ENCODE data around the gene DOK3. TPM values are rescaled to one million over a fixed set of nuclear protein-coding genes. Genes with fewer than 3 reads are reported as not detected.
A peak's percentile ranks its signal among the peaks of the same experiment; 100 is the strongest.

DOK3 gene
- polyA plus RNA-seq, 2 of the 4 experiments (the other 2 are of a cell fraction) = 1.3 to 7.1 TPM

- no peaks in the 10 kb centered on the region for H3K9me3 ChIP-seq
- peak within 1 kb of the TSS; percentile 99 for H3K4me3 ChIP-seq
- POLR2A ChIA-PET = interaction anchor here (2.3 kb wide), 1 partner anchor 24 kb away, joined by 9 read pairs; the partner anchor contains the start of gene PDLIM7
- 15% methylated on average over 5 of the region's 69 CpGs for WGBS (ENCODE audit: missing lambda C conversion rate)
- no peak for FAIRE-seq
- H3K4me2 ChIP-seq = peak within 1 kb of the TSS; percentile 99
- H3K4me1 ChIP-seq = peaks cover 58% of the 10 kb centered on the region
- H3K27ac ChIP-seq = peak within 1 kb of the TSS; percentile 97 to 99
- TF ChIP-seq POLR2A (IDR thresholded peaks at IDR 0.05; ENCODE audit: low read length) (peak; percentile 44), FOXS1 (CRISPR knock-in tag; IDR thresholded peaks at IDR 0.05) (no peak), BCL3 (IDR thresholded peaks at IDR 0.05) (0 out of 3 replicates have a peak, but pooled peaks have one; percentile 31), JUN (IDR thresholded peaks at IDR 0.05) (peak; percentile 32 to 65; a peak in 2 of 5 replicates), PHF8 (IDR thresholded peaks at IDR 0.05; ENCODE audit: borderline replicate concordance, low read depth) (peak; percentile 9; the same call in 1 of the 2 replicates)
- DNase-seq (ENCODE audit: low read depth in 1 of 2, low spot score in 1 of 2) = peak; percentile 44 to 57
- peak; percentile 44 to 48 for ATAC-seq
- CTCF ChIA-PET = interaction anchor here (1.5 to 19.7 kb wide), 4 partner anchors 17 to 83 kb away, joined by 4 to 241 read pairs (median 113); no protein-coding TSS in a partner anchor
These were observed 36.1 kb downstream of the DOK3 start, which contains the start of gene DBN1 for GRCh38 chr5:177473443-177474001. TSS of gene DBN1 (minus strand) at chr5:177473634. CDS start at chr5:177473521, 113 bp downstream.

GRCh38 chr5:177472460-177473442, 36.9 kb downstream of the DOK3 start:
- DNase-seq (ENCODE audit: low read depth in 1 of 2, low spot score in 1 of 2) = no peak
- peaks cover 62% of the 10 kb centered on the region for H3K4me1 ChIP-seq

More at GRCh38 chr5:177472460-177473442, 36.9 kb downstream of the DOK3 start:
- H3K4me3 ChIP-seq = peak overlapping the region; percentile 99
- no peak for TF ChIP-seq RNF2 (IDR thresholded peaks at IDR 0.05; ENCODE audit: borderline replicate concordance, low read depth)
- peak; percentile 32; the same call in 1 of the 2 replicates for TF ChIP-seq E2F6 (IDR thresholded peaks at IDR 0.05; ENCODE audit: borderline replicate concordance, low read depth)
- TF ChIP-seq, protein P1, sequence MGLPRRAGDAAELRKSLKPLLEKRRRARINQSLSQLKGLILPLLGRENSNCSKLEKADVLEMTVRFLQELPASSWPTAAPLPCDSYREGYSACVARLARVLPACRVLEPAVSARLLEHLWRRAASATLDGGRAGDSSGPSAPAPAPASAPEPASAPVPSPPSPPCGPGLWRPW (IDR thresholded peaks at IDR 0.05) = no peak
- no peak for TF ChIP-seq BCL3 (IDR thresholded peaks at IDR 0.05)
- TF ChIP-seq FOSL2 (IDR thresholded peaks at IDR 0.05) = no peak
- TF ChIP-seq FOSL2 (CRISPR knock-in tag; IDR thresholded peaks at IDR 0.05) = no peak
- TF ChIP-seq SMC3 (IDR thresholded peaks at IDR 0.05) = no peak
- TF ChIP-seq, protein P2, sequence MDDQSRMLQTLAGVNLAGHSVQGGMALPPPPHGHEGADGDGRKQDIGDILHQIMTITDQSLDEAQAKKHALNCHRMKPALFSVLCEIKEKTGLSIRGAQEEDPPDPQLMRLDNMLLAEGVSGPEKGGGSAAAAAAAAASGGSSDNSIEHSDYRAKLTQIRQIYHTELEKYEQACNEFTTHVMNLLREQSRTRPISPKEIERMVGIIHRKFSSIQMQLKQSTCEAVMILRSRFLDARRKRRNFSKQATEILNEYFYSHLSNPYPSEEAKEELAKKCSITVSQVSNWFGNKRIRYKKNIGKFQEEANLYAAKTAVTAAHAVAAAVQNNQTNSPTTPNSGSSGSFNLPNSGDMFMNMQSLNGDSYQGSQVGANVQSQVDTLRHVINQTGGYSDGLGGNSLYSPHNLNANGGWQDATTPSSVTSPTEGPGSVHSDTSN (IDR thresholded peaks at IDR 0.05) = no peak
- TF ChIP-seq ZC3H11A (IDR thresholded peaks at IDR 0.05) = no peak
- TF ChIP-seq KDM1A (IDR thresholded peaks at IDR 0.05; ENCODE audit: low read depth) = no peak
- TF ChIP-seq MYC (IDR thresholded peaks at IDR 0.05; ENCODE audit: borderline replicate concordance, low read length) = no peak
- no peak for TF ChIP-seq KDM5A (IDR thresholded peaks at IDR 0.05)
- 0 out of 2 replicates have a peak, but pooled peaks have one; percentile 24 for TF ChIP-seq PHF8 (IDR thresholded peaks at IDR 0.05; ENCODE audit: borderline replicate concordance, low read depth)
- no peak for TF ChIP-seq RAD21 (conservative IDR thresholded peaks at IDR 0.05 in 1 of 2, IDR thresholded peaks at IDR 0.05 in 1 of 2)
- TF ChIP-seq JUNB (IDR thresholded peaks at IDR 0.05) = no peak
- peak; percentile 7; the same call in 1 of the 2 replicates for TF ChIP-seq MAX (IDR thresholded peaks at IDR 0.05)
- TF ChIP-seq MAZ (IDR thresholded peaks at IDR 0.05; ENCODE audit: borderline replicate concordance, low read depth, low read length) = no peak
- WGBS (ENCODE audit: missing lambda C conversion rate) = 4% methylated on average over 13 of the region's 93 CpGs
- ATAC-seq = peak; percentile 15 to 43; a peak in 4 of 6 replicates
- ChIA-PET POLR2A (interaction anchor here (1.3 to 2.3 kb wide), 3 partner anchors 22 to 46 kb away, joined by 4 to 9 read pairs (median 5); partner anchors contain the start of genes GRK6 and PDLIM7), CTCF (interaction anchor here (0.6 to 19.7 kb wide), 5 partner anchors 9 to 57 kb away, joined by 3 to 241 read pairs (median 9); no protein-coding TSS in a partner anchor)
- FAIRE-seq = no peak
- H3K27ac ChIP-seq = peak overlapping the region; percentile 97 to 99
- no peaks in the 10 kb centered on the region for H3K9me3 ChIP-seq
- peak overlapping the region; percentile 99 for H3K4me2 ChIP-seq

Data from A549 (cell line).